MM.1S (cell line): Measurements from ENCODE around the gene LRRC42.

Source experiments
- DNase-seq: peaks from one replicate; pipeline ENCODE4 v3.0.0-alpha.2; 2015
- H2AFZ ChIP-seq: fragments of 300-600 bp; sonication (generic); 2 replicates; pipeline ENCODE4 v1.6.0; 2016; ENCODE audit warnings: antibody characterized with exemption, low read length
- H3F3A ChIP-seq: fragments of 300-600 bp; sonication (generic); 2 replicates; pipeline ENCODE4 v1.6.1; 2016; ENCODE audit warnings: mild to moderate bottlenecking, antibody characterized with exemption, low read length, moderate library complexity, mixed read lengths; ENCODE audit not compliant: insufficient read depth
- H3K27ac ChIP-seq: fragments of 300-600 bp; sonication (generic); 2 replicates; pipeline ENCODE4 v1.5.1; 2016; ENCODE audit warnings: mild to moderate bottlenecking, low read length
- H3K27me3 ChIP-seq: fragments of 300-600 bp; sonication (generic); replicated peaks from 2 replicates; pipeline ENCODE4 v1.6.0; 2016; ENCODE audit warnings: low read length; ENCODE audit not compliant: insufficient read depth
- H3K36me3 ChIP-seq: fragments of 300-600 bp; sonication (generic); replicated peaks from 2 replicates; pipeline ENCODE4 v1.6.1; 2016; ENCODE audit warnings: mild to moderate bottlenecking, low read length, mixed read lengths; ENCODE audit not compliant: insufficient read depth
- H3K4me1 ChIP-seq: fragments of 300-600 bp; sonication (generic); 2 replicates; pipeline ENCODE4 v1.6.1; 2016; ENCODE audit warnings: low read length, mixed read lengths
- H3K4me2 ChIP-seq: fragments of 300-600 bp; sonication (generic); 2 replicates; pipeline ENCODE4 v1.6.0; 2016; ENCODE audit warnings: low read depth, low read length
- H3K4me3 ChIP-seq: fragments of 300-600 bp; sonication (generic); 2 replicates; pipeline ENCODE4 v1.5.1; 2016; ENCODE audit warnings: low read length, mixed read lengths
- H3K79me2 ChIP-seq: fragments of 300-600 bp; sonication (generic); 2 replicates; pipeline ENCODE4 v1.6.1; 2016; ENCODE audit warnings: mixed run types, low read length, mixed read lengths
- H3K9ac ChIP-seq: fragments of 300-600 bp; sonication (generic); 2 replicates; pipeline ENCODE4 v1.6.1; 2016; ENCODE audit warnings: low read length, mixed read lengths
- H3K9me2 ChIP-seq: fragments of 300-600 bp; sonication (generic); replicated peaks from 2 replicates; pipeline ENCODE4 v1.6.1; 2016; ENCODE audit warnings: mild to moderate bottlenecking, low read length, mixed read lengths; ENCODE audit not compliant: insufficient read depth
- H3K9me3 ChIP-seq: fragments of 300-600 bp; sonication (generic); replicated peaks from 2 replicates; pipeline ENCODE4 v1.6.1; 2016; ENCODE audit warnings: mild to moderate bottlenecking, low read length, mixed read lengths; ENCODE audit not compliant: insufficient read depth
- H4K20me1 ChIP-seq: fragments of 300-600 bp; sonication (generic); 2 replicates; pipeline ENCODE4 v1.6.1; 2016; ENCODE audit warnings: mild to moderate bottlenecking, low read length, moderate library complexity, mixed read lengths; ENCODE audit not compliant: insufficient read depth
- CTCF ChIP-seq: fragments of 300-600 bp; sonication (generic); IDR thresholded peaks from 2 replicates; pipeline ENCODE4 v1.5.1; 2016; ENCODE audit warnings: antibody characterized with exemption, low read length, mixed read lengths
- EZH2 ChIP-seq: fragments of 300-600 bp; sonication (generic); optimal IDR thresholded peaks from 2 replicates; pipeline ENCODE3; 2017; ENCODE audit warnings: low read depth, mild to moderate bottlenecking, antibody characterized with exemption, low read length, mixed read lengths
- EZH2phosphoT487 ChIP-seq: fragments of 300-600 bp; sonication (generic); IDR thresholded peaks from 2 replicates; pipeline ENCODE4 v1.6.1; 2018; ENCODE audit warnings: antibody characterized with exemption, low read length

LRRC42 gene

GRCh38 chr1:53899708-53900107 is 46.4 kb upstream of the LRRC42 start:
- no peak for TF ChIP-seq CTCF
- no peak for TF ChIP-seq EZH2phosphoT487
- TF ChIP-seq EZH2: no peak
- Histone ChIP-seq H2AFZ (no peak overlapping the region), H3K27me3 (no peaks in the 10 kb centered on the region), H3K4me1 (no peaks in the 10 kb centered on the region), H3K36me3 (no peaks in the 10 kb centered on the region), H3K4me3 (no peak overlapping the region), H3K79me2 (no peaks in the 10 kb centered on the region), H3K9ac (no peak overlapping the region), H4K20me1 (no peaks in the 10 kb centered on the region), H3K4me2 (no peak overlapping the region), H3K9me2 (no peaks in the 10 kb centered on the region), H3F3A (no peaks in the 10 kb centered on the region), H3K27ac (no peak overlapping the region), H3K9me3 (no peaks in the 10 kb centered on the region)
- no peak for DNase-seq

- DNase-seq: no peak
- TF ChIP-seq EZH2: no peak
- no peak for TF ChIP-seq EZH2phosphoT487
- no peak for TF ChIP-seq CTCF
- no peak overlapping the region for H3K4me3 ChIP-seq
- no peak overlapping the region for H2AFZ ChIP-seq
- H3K9me3 ChIP-seq: no peaks in the 10 kb centered on the region
- H3K9ac ChIP-seq: no peak overlapping the region
- H3F3A ChIP-seq: no peaks in the 10 kb centered on the region
- no peaks in the 10 kb centered on the region for H3K36me3 ChIP-seq
- H3K27ac ChIP-seq: no peak overlapping the region
- H3K4me2 ChIP-seq: no peak overlapping the region
- no peaks in the 10 kb centered on the region for H3K9me2 ChIP-seq
- H4K20me1 ChIP-seq: no peaks in the 10 kb centered on the region
- H3K27me3 ChIP-seq: no peaks in the 10 kb centered on the region
- no peaks in the 10 kb centered on the region for H3K79me2 ChIP-seq
- no peaks in the 10 kb centered on the region for H3K4me1 ChIP-seq
Observed at GRCh38 chr1:53902235-53903138, 43.7 kb upstream of the LRRC42 start.

- TF ChIP-seq CTCF (no peak), EZH2phosphoT487 (no peak), EZH2 (no peak)
- no peaks in the 10 kb centered on the region for H3K27me3 ChIP-seq
Observed at GRCh38 chr1:53905509-53905908, 40.6 kb upstream of the LRRC42 start.

More at GRCh38 chr1:53905509-53905908, 40.6 kb upstream of the LRRC42 start:
- no peaks in the 10 kb centered on the region for H3K36me3 ChIP-seq
- no peak overlapping the region for H3K4me3 ChIP-seq
- no peak overlapping the region for H3K4me2 ChIP-seq
- no peaks in the 10 kb centered on the region for H3F3A ChIP-seq
- H3K79me2 ChIP-seq: no peaks in the 10 kb centered on the region
- H3K9me2 ChIP-seq: no peaks in the 10 kb centered on the region
- H3K4me1 ChIP-seq: no peaks in the 10 kb centered on the region
- H2AFZ ChIP-seq: no peak overlapping the region
- H3K27ac ChIP-seq: no peak overlapping the region
- no peaks in the 10 kb centered on the region for H3K9me3 ChIP-seq
- DNase-seq: no peak
- H4K20me1 ChIP-seq: no peaks in the 10 kb centered on the region
- no peak overlapping the region for H3K9ac ChIP-seq
